NCI-H82 (cell line): ENCODE measurements around the gene GYS1.

Source experiments
- DNase-seq: peaks from one replicate; lab custom pipeline; 2025; lab: John Stamatoyannopoulos, UW

The GYS1 gene

GRCh38 chr19:49017666-49018351 is 24.7 kb upstream of the GYS1 start:
- peak; percentile 82 for DNase-seq

- DNase-seq: no peak
Observed at GRCh38 chr19:49017041-49017665, 24.0 kb upstream of the GYS1 start, which contains the start of gene LHB. Gene LHB, minus strand, starts transcription at chr19:49017091. Its CDS starts 10 bp downstream, at chr19:49017081.

- no peak for DNase-seq
Observed at GRCh38 chr19:49016067-49016839, 23.1 kb upstream of the GYS1 start.

- no peak for DNase-seq
Observed at GRCh38 chr19:49014870-49015255, 21.8 kb upstream of the GYS1 start.

- DNase-seq: peak; percentile 28
Observed at GRCh38 chr19:49014123-49014869, 21.2 kb upstream of the GYS1 start.

GRCh38 chr19:49011194-49011593 is 18.1 kb upstream of the GYS1 start:
- DNase-seq: no peak

- DNase-seq: no peak
Observed at GRCh38 chr19:49010453-49010852, 17.3 kb upstream of the GYS1 start.

GRCh38 chr19:49009828-49010227 is 16.7 kb upstream of the GYS1 start:
- no peak for DNase-seq

- no peak for DNase-seq
Observed at GRCh38 chr19:49006905-49007304, 13.8 kb upstream of the GYS1 start.

- DNase-seq: no peak
Observed at GRCh38 chr19:49004964-49005614, 12.0 kb upstream of the GYS1 start.

- DNase-seq: no peak
Observed at GRCh38 chr19:49004133-49004532, 11.0 kb upstream of the GYS1 start.

GRCh38 chr19:48999481-49000325 is 6.6 kb upstream of the GYS1 start:
- peak; percentile 71 for DNase-seq

GRCh38 chr19:48997972-48998371 is 4.9 kb upstream of the GYS1 start:
- peak; percentile 90 for DNase-seq

GRCh38 chr19:48994035-48994386 is 902 bp upstream of the GYS1 start:
- DNase-seq: no peak

- DNase-seq: peak; percentile 67
Observed at GRCh38 chr19:48992581-48993174, 431 bp downstream of the GYS1 start.

- peak; percentile 72 for DNase-seq
Observed at GRCh38 chr19:48991873-48992580, 1.1 kb downstream of the GYS1 start.

- DNase-seq: no peak
Observed at GRCh38 chr19:48991011-48991609, 2.0 kb downstream of the GYS1 start.

GRCh38 chr19:48990400-48990799 is 2.7 kb downstream of the GYS1 start:
- no peak for DNase-seq

- DNase-seq: peak; percentile 54
Observed at GRCh38 chr19:48989701-48990291, 3.3 kb downstream of the GYS1 start.
